ENCODE measurements around the gene LRRC45. TPM values are rescaled to one million over a fixed set of nuclear protein-coding genes. Genes with fewer than 3 reads are reported as not detected.

Gene LRRC45
- polyA plus RNA-seq, 2 donors, result 10.6 to 17.2 TPM

GRCh38 chr17:82024859-82025258 lies 1.8 kb downstream of the LRRC45 start:
- Histone ChIP-seq H3K4me1 (ENCODE audit: control insufficient read depth in 2 of 2, insufficient read depth in 2 of 2, low read length in 1 of 2) (peaks cover 2 to 27% of the 10 kb centered on the region in 2 donors), H3K27ac (ENCODE audit: low read depth in 2 of 2, low read length in 1 of 2) (no peak overlapping the region), H3K36me3 (ENCODE audit: control insufficient read depth in 2 of 2, insufficient read depth in 2 of 2, low read length in 1 of 2) (peaks cover 0 to 17% of the 10 kb centered on the region in 2 donors), H3K27me3 (ENCODE audit: control insufficient read depth in 1 of 2, insufficient read depth in 2 of 2, low read length in 2 of 2) (no peaks in the 10 kb centered on the region), H3K4me3 (ENCODE audit: low read depth in 1 of 2, low read length in 2 of 2) (no peak overlapping the region), H3K9me3 (ENCODE audit: control insufficient read depth in 2 of 2, insufficient read depth in 1 of 2, low read depth in 1 of 2, low read length in 1 of 2) (no peaks in the 10 kb centered on the region)
- 95% methylated on average over 17 of the region's 17 CpGs for WGBS, 2 donors

GRCh38 chr17:82025401-82026107 lies 2.4 kb downstream of the LRRC45 start:
- Histone ChIP-seq H3K27me3 (ENCODE audit: control insufficient read depth in 1 of 2, insufficient read depth in 2 of 2, low read length in 2 of 2) (no peaks in the 10 kb centered on the region), H3K4me3 (ENCODE audit: low read depth in 1 of 2, low read length in 2 of 2) (no peak overlapping the region), H3K36me3 (ENCODE audit: control insufficient read depth in 2 of 2, insufficient read depth in 2 of 2, low read length in 1 of 2) (peaks cover 0 to 17% of the 10 kb centered on the region in 2 donors), H3K9me3 (ENCODE audit: control insufficient read depth in 2 of 2, insufficient read depth in 1 of 2, low read depth in 1 of 2, low read length in 1 of 2) (no peaks in the 10 kb centered on the region), H3K27ac (ENCODE audit: low read depth in 2 of 2, low read length in 1 of 2) (no peak overlapping the region), H3K4me1 (ENCODE audit: control insufficient read depth in 2 of 2, insufficient read depth in 2 of 2, low read length in 1 of 2) (peaks cover 6 to 32% of the 10 kb centered on the region in 2 donors)
- 94% methylated on average over 25 of the region's 25 CpGs for WGBS, 2 donors

GRCh38 chr17:82028246-82028645 lies 5.1 kb downstream of the LRRC45 start:
- WGBS, 2 donors, result 93% methylated on average over 13 of the region's 13 CpGs
- Histone ChIP-seq H3K9me3 (ENCODE audit: control insufficient read depth in 2 of 2, insufficient read depth in 1 of 2, low read depth in 1 of 2, low read length in 1 of 2) (no peaks in the 10 kb centered on the region), H3K27me3 (ENCODE audit: control insufficient read depth in 1 of 2, insufficient read depth in 2 of 2, low read length in 2 of 2) (no peaks in the 10 kb centered on the region), H3K4me1 (ENCODE audit: control insufficient read depth in 2 of 2, insufficient read depth in 2 of 2, low read length in 1 of 2) (peaks cover 7 to 23% of the 10 kb centered on the region in 2 donors), H3K36me3 (ENCODE audit: control insufficient read depth in 2 of 2, insufficient read depth in 2 of 2, low read length in 1 of 2) (peaks cover 0 to 17% of the 10 kb centered on the region in 2 donors), H3K27ac (ENCODE audit: low read depth in 2 of 2, low read length in 1 of 2) (no peak overlapping the region), H3K4me3 (ENCODE audit: low read depth in 1 of 2, low read length in 2 of 2) (no peak overlapping the region)

GRCh38 chr17:82028966-82029365 lies 5.9 kb downstream of the LRRC45 start:
- H3K36me3 ChIP-seq (ENCODE audit: control insufficient read depth in 2 of 2, insufficient read depth in 2 of 2, low read length in 1 of 2), result peaks cover 0 to 17% of the 10 kb centered on the region in 2 donors
- no peaks in the 10 kb centered on the region for H3K27me3 ChIP-seq (ENCODE audit: control insufficient read depth in 1 of 2, insufficient read depth in 2 of 2, low read length in 2 of 2)
- no peak overlapping the region for H3K4me3 ChIP-seq (ENCODE audit: low read depth in 1 of 2, low read length in 2 of 2)
- no peak overlapping the region for H3K27ac ChIP-seq (ENCODE audit: low read depth in 2 of 2, low read length in 1 of 2)
- WGBS, 2 donors, result 93 to 97% methylated on average over 9 of the region's 9 CpGs
- H3K9me3 ChIP-seq (ENCODE audit: control insufficient read depth in 2 of 2, insufficient read depth in 1 of 2, low read depth in 1 of 2, low read length in 1 of 2), result no peaks in the 10 kb centered on the region
- peaks cover 7 to 18% of the 10 kb centered on the region in 2 donors for H3K4me1 ChIP-seq (ENCODE audit: control insufficient read depth in 2 of 2, insufficient read depth in 2 of 2, low read length in 1 of 2)

GRCh38 chr17:82029391-82029790 lies 6.3 kb downstream of the LRRC45 start:
- Histone ChIP-seq H3K27ac (ENCODE audit: low read depth in 2 of 2, low read length in 1 of 2) (no peak overlapping the region), H3K4me1 (ENCODE audit: control insufficient read depth in 2 of 2, insufficient read depth in 2 of 2, low read length in 1 of 2) (peaks cover 7 to 15% of the 10 kb centered on the region in 2 donors)

GRCh38 chr17:82029990-82030469 lies 6.9 kb downstream of the LRRC45 start:
- no peaks in the 10 kb centered on the region for H3K9me3 ChIP-seq (ENCODE audit: control insufficient read depth in 2 of 2, insufficient read depth in 1 of 2, low read depth in 1 of 2, low read length in 1 of 2)
- no peak overlapping the region for H3K27ac ChIP-seq (ENCODE audit: low read depth in 2 of 2, low read length in 1 of 2)
- H3K36me3 ChIP-seq (ENCODE audit: control insufficient read depth in 2 of 2, insufficient read depth in 2 of 2, low read length in 1 of 2), result peaks cover 0 to 17% of the 10 kb centered on the region in 2 donors
- H3K27me3 ChIP-seq (ENCODE audit: control insufficient read depth in 1 of 2, insufficient read depth in 2 of 2, low read length in 2 of 2), result no peaks in the 10 kb centered on the region
- peaks cover 7 to 15% of the 10 kb centered on the region in 2 donors for H3K4me1 ChIP-seq (ENCODE audit: control insufficient read depth in 2 of 2, insufficient read depth in 2 of 2, low read length in 1 of 2)
- no peak overlapping the region for H3K4me3 ChIP-seq (ENCODE audit: low read depth in 1 of 2, low read length in 2 of 2)
- 61 to 62% methylated on average over 31 of the region's 31 CpGs for WGBS, 2 donors

More at GRCh38 chr17:82029391-82029790, 6.3 kb downstream of the LRRC45 start:
- Histone ChIP-seq H3K36me3 (ENCODE audit: control insufficient read depth in 2 of 2, insufficient read depth in 2 of 2, low read length in 1 of 2) (peaks cover 0 to 17% of the 10 kb centered on the region in 2 donors), H3K4me3 (ENCODE audit: low read depth in 1 of 2, low read length in 2 of 2) (no peak overlapping the region), H3K9me3 (ENCODE audit: control insufficient read depth in 2 of 2, insufficient read depth in 1 of 2, low read depth in 1 of 2, low read length in 1 of 2) (no peaks in the 10 kb centered on the region), H3K27me3 (ENCODE audit: control insufficient read depth in 1 of 2, insufficient read depth in 2 of 2, low read length in 2 of 2) (no peaks in the 10 kb centered on the region)
- WGBS, 2 donors, result 82 to 89% methylated on average over 16 of the region's 16 CpGs

GRCh38 chr17:82030470-82031302 lies 7.6 kb downstream of the LRRC45 start:
- Histone ChIP-seq H3K27me3 (ENCODE audit: control insufficient read depth in 1 of 2, insufficient read depth in 2 of 2, low read length in 2 of 2) (no peaks in the 10 kb centered on the region), H3K36me3 (ENCODE audit: control insufficient read depth in 2 of 2, insufficient read depth in 2 of 2, low read length in 1 of 2) (peaks cover 3 to 16% of the 10 kb centered on the region in 2 donors), H3K27ac (ENCODE audit: low read depth in 2 of 2, low read length in 1 of 2) (peak overlapping the region; percentile 61 to 84), H3K4me3 (ENCODE audit: low read depth in 1 of 2, low read length in 2 of 2) (peak overlapping the region; percentile 38 to 47), H3K9me3 (ENCODE audit: control insufficient read depth in 2 of 2, insufficient read depth in 1 of 2, low read depth in 1 of 2, low read length in 1 of 2) (no peaks in the 10 kb centered on the region), H3K4me1 (ENCODE audit: control insufficient read depth in 2 of 2, insufficient read depth in 2 of 2, low read length in 1 of 2) (peaks cover 7 to 15% of the 10 kb centered on the region in 2 donors)
- WGBS, 2 donors, result 1% methylated on average over 91 to 94 of the region's 94 CpGs

- H3K27ac ChIP-seq (ENCODE audit: low read depth in 2 of 2, low read length in 1 of 2), result peak within 1 kb of the TSS; percentile 61 to 84
- 1 to 2% methylated on average over 15 to 96 of the region's 96 CpGs for WGBS, 2 donors
- no peaks in the 10 kb centered on the region for H3K27me3 ChIP-seq (ENCODE audit: control insufficient read depth in 1 of 2, insufficient read depth in 2 of 2, low read length in 2 of 2)
- peaks cover 3 to 14% of the 10 kb centered on the region in 2 donors for H3K36me3 ChIP-seq (ENCODE audit: control insufficient read depth in 2 of 2, insufficient read depth in 2 of 2, low read length in 1 of 2)
- peak within 1 kb of the TSS; percentile 38 to 47 for H3K4me3 ChIP-seq (ENCODE audit: low read depth in 1 of 2, low read length in 2 of 2)
- no peaks in the 10 kb centered on the region for H3K9me3 ChIP-seq (ENCODE audit: control insufficient read depth in 2 of 2, insufficient read depth in 1 of 2, low read depth in 1 of 2, low read length in 1 of 2)
- peaks cover 13 to 22% of the 10 kb centered on the region in 2 donors for H3K4me1 ChIP-seq (ENCODE audit: control insufficient read depth in 2 of 2, insufficient read depth in 2 of 2, low read length in 1 of 2)
These were observed 8.3 kb downstream of the LRRC45 start, which contains the start of gene RAC3 for GRCh38 chr17:82031303-82031884. TSS of gene RAC3 (plus strand) at chr17:82031678. CDS start at chr17:82031762, 84 bp downstream.

Data from esophagus (tissue), 2 donors.